Non-pigmented ciliary epithelial cell (primary cell): ENCODE data around the gene AMPH.
A peak's percentile ranks its signal among the peaks of the same experiment; 100 is the strongest.
"Not testable (repeated sequence)": the region's sequence is repeated elsewhere in the genome, so short reads cannot be mapped to it uniquely, and the experiment has no call there.

ENCODE experiments used
- DNase-seq: peaks from one replicate; pipeline ENCODE4 v3.0.0-alpha.2; 2010; ENCODE audit warnings: low read depth

The AMPH gene

GRCh38 chr7:38349869-38350583, 281.1 kb downstream of the AMPH start:
- DNase-seq, result not testable (repeated sequence)

DNA sequence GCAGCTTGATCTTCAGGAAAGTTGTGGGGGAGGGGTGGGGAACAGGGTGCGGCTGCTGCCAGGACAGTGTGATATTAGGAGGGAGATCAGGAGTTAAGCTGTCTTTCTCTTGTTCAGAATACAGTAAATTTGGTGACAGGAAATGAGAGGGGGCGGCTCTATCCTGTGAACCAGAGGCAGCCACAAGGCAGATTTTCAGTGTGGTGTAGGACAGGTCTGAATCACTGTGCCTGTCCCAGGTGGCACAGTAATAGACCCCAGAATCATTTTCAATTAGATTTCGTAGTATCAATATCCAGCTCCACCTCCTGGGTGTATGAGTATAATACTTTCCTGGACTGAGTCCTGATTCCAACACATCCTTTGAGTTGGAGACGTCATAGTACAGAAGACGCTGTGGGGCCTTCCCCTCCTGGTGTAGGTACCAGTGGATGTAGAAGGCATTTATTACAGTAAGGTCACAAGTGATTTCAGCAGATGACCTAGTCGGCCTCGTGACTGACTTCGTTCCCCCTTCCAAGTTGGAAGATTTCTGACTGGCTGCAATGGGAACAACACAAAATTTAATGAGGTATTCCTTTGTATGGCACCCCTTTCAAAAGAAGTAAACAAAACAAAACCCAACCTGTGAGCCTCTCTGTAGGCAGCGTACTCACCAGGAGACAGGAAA, 281.9 kb downstream of the AMPH start:
- DNase-seq, result not testable (repeated sequence)

DNA sequence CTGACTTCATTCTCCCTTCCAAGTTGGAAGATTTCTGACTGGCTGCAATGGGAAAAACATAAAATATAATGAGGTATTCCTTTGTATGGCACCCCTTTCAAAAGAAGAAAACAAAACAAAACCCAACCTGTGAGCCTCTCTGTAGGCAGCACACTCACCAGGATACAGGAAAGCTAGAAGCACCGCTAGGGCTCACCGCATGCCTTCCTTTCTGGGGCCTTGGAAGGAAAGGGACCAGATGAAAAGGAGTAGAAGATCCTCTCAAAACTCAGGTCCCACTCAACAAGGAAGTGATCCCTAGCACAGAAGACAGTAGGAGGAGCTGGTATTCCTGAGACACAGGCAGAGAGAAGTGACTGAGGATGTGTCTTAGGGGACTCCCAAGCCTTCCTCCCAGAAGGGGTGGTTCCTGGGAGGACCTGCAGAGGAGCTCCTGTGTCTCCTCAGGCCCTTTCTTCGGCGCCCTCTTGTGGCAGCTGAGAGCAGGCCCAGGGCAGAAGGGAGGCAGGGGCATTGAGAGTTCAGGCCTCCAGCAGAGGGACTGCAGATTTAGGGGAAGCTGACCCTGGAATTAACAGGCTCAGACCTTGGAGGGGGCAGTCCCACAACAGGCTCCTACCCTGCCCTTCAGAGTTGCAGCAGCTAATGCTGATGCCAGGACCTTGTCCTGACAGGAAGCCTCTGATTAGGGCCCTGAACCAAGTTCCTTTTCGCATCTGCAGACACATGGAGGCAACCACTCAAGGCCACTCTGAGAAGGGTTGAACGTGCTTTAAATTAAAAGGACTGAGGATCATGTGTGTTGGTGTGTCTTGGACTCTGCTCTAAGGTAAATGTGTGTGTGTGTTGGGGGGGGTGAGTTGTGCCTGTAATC, 285.6 kb downstream of the AMPH start:
- not testable (repeated sequence) for DNase-seq

GRCh38 chr7:38344741-38345140, 286.4 kb downstream of the AMPH start:
- not testable (repeated sequence) for DNase-seq

DNA sequence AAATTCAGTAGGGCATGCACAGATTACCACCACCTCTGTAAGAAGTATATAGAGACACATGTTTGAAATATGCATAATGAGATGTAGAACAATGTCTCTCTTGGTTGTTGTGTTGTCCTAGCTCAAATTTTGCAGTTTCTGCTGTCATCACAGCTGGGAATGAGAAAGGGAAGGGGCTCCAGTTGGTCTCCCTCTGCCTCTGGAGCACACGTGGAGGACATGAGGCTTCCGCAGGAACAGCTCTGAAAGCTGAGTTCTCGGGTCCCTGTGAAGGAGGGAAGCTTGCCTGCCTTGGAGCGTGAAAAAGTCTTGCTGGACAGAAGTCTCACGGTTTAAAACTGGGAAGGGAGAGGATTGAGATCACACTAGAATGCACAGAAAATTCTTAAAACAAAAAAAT, 289.0 kb downstream of the AMPH start:
- DNase-seq, result not testable (repeated sequence)

- not testable (repeated sequence) for DNase-seq
These were observed 289.9 kb downstream of the AMPH start for GRCh38 chr7:38341172-38341705.

DNA sequence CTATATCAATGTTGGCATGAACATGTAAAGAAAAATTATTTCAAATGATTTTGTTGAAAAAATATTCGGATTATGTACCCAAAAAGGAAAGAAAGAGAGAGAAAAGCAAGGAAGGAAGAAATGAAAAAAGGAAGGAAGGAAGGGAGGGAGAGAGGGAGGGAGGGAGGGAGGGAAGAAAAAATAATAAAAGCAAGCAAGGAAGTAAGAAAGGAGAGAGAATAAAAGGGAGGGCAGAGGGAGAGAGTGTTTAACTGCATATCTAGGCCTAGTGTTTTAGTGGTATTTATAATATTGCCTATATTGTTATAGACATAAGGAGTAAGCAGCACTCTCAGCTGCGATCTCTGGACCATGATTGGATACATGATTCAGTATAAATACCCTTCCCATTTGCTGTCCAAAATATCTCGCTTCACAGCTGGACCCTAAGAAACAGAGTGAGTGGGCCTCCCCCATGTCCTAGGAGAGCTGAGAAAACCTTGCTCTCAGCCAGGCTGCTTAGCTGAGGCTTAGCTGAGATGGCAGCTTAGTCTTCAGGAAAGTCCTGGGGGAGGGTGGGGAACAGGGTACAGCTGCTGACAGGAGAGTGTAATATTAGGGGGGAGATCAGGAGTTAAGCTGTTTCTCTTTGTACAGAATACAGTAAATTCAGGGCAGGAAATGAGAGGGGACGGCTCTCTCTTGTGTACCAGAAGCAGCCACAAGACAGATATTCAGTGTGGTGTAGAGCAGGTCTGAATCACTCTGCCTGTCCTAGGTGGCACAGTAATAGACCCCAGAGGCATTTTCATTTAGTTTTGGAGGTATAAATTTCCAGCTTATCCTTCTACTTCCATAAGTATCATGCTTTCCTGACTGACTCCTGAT, 291.0 kb downstream of the AMPH start:
- no peak for DNase-seq

DNA sequence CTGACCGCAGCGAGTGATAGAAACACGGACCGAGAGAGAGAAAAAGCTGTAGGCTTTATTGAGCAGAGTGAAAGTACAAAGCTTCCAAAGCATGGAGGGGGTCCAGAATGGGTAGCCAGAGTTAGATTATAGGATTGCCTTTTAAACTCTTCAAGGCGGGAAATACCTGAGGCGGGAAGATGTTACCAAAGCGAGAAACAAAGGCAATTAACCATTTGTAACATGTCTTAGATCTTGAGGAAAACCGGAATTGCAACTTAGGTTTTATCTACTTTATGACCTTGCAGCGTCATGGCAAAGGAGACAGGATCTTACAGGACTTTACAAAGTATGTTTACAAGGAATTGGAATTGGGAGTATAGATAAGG, 295.0 kb downstream of the AMPH start:
- not testable (repeated sequence) for DNase-seq

DNA sequence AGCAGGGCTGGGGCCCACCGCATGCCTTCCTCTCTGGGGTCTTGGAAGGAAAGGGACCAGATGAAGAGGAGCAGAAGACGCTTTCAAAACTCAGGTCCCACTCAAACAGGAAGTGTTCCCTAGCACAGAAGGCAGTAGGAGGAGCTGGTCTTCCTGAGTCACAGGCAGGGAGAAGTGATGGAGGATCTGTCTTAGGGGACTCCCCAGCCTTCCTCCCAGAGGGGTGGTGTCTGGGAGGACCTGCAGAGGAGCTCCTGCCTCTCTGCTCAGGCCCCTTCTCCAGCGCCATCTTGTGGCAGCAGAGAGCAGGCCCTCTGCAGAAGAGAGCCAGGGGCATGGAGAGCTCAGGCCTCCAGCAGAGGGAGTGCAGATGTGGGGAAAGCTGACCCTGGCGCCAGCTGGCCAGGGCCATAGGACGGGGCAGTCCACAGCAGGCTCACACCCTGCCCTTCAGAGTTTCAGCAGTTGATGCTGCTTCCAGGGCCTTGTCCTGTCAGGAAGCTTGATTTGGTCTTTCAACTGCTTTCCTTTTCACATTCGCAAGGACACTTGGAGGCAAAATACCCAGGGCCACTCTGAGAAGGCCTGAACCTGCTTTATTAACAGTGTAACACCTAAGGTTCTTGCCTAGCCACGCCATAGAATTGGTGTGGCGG, 295.6 kb downstream of the AMPH start:
- DNase-seq, result peak; percentile 41

DNA sequence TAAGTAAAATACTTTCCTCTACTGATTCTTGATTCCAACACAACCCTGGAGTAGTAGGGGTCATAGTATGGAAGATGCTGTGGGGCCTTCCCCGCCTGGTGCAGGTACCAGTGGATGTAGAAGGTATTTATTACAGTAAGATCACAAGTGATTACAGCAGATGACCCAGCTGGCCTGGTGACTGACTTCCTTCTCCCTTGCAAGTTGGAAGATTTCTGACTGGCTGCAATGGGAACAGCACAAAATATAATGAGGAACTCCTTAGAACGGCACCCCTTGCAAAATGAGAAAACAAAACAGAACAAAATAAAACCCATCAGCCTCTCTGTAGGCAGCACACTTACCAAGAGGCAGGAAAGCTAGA, 296.1 kb downstream of the AMPH start:
- DNase-seq, result no peak

DNA sequence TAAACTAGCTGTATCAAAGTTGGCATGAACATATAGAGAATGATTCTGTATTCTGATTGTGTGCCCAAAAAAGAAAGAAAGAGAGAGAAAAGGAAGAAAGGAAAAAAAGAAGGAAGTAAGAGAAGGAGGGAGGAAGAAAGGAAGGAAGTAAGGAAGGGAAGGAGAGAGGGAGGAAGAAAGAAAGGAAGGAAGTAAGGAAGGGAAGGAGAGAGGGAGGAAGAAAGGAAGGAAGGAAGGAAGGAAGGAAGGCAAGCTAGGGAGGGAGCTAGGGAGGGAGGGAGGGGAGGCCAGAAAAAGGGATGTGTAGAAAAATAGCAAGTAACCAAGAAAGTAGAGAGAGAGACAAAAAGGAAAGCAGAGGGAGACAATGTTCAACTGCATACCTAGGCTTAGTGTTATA, 297.0 kb downstream of the AMPH start:
- DNase-seq, result no peak
